ENCODE measurements around the gene PXDN.

- no peak for TF ChIP-seq POLR2AphosphoS5 (IDR thresholded peaks at IDR 0.05; ENCODE audit: borderline replicate concordance, low read depth, low read length)
- TF ChIP-seq EZH2 (IDR thresholded peaks at IDR 0.05) = no peak
Observed at GRCh38 chr2:1674276-1674675, 70.0 kb downstream of the PXDN start.
